Measurements from ENCODE around the gene BORCS8.
A peak's percentile ranks its signal among the peaks of the same experiment; 100 is the strongest.
"Not testable (repeated sequence)": the region's sequence is repeated elsewhere in the genome, so short reads cannot be mapped to it uniquely, and the experiment has no call there.

Gene BORCS8

DNA sequence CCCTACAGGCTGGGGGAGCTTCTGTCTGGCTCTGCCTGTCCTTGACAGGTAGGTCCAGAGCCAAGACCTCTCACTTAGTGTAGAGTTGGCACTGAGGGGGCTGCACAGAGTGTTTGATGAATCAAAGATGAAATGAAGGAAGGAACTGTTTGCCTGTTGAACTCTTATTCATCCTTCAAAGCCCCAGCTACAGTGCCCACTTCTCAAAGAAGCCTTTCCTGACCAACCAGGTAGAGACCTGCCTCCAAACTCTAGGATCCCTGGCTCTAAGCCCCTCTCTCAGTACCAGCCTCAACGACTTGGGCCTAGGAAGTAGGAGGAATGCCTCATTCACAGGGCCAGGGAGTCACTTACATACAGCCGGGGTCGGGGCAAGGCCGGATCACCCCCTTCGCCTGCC, 44.6 kb downstream of the BORCS8 start:
- DNase-seq: no peak

DNA sequence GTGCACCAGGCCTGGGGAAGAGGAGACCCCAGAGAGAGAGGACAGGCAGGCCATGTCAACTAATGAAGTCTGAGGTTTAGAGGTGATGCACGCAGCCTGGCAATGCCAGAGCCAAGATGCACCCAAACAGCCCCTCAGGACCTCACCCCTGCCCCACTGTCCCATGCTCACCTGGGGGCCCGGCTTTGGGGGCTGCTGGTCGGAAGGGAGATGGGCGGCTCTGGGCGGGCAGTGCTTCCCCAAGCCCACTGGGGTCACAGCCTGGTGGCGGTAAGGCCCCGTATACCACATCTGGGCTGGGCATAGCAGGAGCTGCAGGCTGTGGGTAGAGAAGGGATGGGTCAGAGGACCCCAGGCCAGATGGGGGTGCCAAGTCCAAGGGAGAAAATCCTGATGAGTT, 45.1 kb downstream of the BORCS8 start:
- DNase-seq: no peak

GRCh38 chr19:19145684-19146608, 46.0 kb downstream of the BORCS8 start:
- DNase-seq: peak; percentile 70 to 88

DNA sequence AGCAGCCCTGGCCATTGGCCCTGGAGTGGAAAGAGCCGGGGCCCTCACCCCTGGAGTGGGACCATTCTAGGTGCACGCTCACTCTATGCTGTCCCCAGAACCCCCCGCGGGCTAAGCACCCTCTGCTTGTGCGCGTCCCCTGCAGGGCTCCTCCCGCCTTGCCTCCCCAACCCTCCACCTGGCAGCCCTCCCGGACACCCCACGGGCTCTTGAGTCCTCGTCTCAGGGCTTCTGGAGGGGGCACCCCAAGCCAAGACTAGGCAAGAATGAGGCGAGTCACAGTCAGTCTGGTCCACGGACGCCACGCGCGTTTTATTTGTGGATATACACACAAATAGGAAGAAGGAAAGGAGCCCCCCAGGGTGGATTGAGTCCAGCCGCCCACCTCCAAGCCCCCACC, 46.7 kb downstream of the BORCS8 start:
- no peak for DNase-seq

DNA sequence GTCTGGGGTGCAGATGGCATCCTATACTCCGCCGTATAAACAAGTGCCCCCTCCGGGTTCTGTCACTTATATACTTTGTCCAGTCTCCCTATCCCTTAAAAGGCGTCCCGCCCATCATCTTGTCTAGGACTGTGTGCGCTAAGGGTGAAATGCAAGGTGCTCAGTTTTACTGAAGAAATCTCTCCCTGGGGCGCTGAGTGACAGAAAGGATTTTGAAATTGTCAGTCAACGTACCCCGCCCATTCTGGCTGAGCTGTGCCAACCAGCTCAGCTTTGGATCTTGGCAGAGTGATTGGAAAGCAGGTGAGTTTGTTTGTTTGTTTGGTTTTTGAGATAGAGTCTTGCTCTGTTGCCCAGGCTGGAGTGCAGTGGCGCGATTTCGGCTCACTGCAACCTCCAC, 49.6 kb downstream of the BORCS8 start:
- no peak for DNase-seq

GRCh38 chr19:19140476-19140875, 51.5 kb downstream of the BORCS8 start:
- no peak for DNase-seq

GRCh38 chr19:19139876-19140229, 52.1 kb downstream of the BORCS8 start:
- DNase-seq: no peak

DNA sequence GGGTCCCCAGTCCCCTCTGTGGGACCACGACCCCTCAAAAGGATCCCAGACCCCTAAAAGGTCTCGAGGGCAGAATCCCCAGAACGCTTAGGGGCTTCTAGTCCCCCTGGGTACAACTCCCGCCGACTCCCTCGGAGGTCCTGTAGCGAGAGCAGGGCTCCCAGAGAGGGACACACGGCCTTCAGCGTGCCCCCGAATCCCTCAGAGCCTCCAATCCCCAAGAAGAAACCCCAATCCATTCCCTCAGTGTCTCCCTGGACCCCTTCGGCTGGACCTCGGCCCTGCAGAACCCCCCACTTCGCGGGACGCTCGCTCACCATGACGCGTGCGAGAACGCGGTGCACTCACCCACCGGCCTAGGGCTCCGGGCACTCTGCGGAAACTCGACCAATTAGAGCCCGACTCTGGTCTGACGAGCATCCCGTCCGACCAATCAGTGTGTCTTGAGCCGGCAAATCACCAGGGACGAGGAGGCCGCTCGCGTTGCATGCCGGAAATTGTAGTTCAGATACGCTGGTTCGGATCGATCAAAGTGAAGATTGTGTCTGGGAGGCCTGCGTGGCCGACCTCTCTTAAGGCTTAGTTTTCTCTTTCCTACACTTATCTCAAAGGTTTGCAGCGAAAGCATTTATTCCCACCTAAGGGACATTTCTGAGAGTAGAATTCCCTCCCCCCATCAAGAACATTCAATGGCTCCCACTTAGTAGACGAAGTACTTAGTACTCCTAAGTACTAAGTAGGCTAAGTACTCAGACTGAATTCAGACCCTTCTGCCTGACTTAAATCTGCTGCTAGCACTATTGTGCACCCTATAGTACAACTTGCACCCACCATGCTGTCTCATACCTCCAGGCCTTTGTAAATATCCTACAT, 53.6 kb downstream of the BORCS8 start, which contains the start of gene TMEM161A:
TSS of gene TMEM161A (minus strand) at position 370 of the 873 bp plus-strand sequence. CDS start at position 320, 50 bp downstream.
- peak; percentile 94 to 96 for DNase-seq

DNA sequence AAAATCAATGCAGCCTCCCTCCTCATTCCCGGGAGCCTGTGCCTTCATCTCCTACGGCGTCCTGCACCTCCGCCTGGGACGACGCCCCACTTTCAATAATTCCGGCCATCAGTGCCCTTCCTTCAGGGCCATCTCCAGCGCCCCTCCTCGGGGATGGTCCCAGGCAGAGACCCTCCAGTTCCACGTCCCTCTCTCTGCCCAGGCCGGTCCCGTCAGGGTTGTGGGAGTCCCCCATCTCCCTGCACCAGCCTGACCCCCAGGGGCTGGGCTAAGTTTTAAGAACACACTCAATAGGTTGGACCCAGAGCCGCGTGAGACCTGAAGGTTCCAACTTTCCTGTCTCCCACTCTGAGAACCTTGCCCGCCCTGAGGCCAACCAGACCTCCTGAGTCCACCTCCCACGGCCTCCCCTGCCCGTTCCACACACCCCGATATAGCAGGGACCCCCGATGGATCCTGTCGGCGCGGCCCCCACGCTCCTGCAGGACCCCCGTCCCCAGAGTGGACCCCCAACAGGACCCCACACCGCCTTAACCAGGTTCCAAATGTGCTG, 54.3 kb downstream of the BORCS8 start:
- DNase-seq: no peak

GRCh38 chr19:19135713-19136112, 56.2 kb downstream of the BORCS8 start:
- not testable (repeated sequence) for DNase-seq

DNA sequence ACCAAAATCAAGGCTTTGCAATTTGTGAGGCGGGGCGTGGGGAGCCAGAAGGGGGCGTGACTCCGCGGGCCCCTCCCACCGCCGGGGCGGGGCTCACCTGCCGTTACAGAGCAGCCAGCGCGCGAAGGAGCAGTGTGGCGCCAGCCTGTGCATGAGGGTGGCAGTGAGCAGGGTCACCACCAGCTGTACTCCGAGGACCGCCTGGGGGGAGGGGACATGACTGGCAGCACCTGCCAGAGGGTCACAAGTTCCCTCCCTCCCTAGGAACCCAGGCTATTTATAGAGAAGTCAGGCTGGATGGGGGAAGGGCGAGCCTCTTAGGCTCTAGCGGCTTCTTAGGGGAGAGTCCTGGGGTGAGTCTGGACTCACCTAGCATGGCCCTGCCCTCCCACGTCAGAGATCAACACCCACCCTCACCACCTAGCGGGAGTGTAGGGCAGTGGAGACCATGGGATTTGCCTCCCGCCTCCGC, 57.2 kb downstream of the BORCS8 start:
- DNase-seq: peak; percentile 15 to 33

- DNase-seq: no peak
Measured at GRCh38 chr19:19133985-19134384, 58.0 kb downstream of the BORCS8 start.

DNA sequence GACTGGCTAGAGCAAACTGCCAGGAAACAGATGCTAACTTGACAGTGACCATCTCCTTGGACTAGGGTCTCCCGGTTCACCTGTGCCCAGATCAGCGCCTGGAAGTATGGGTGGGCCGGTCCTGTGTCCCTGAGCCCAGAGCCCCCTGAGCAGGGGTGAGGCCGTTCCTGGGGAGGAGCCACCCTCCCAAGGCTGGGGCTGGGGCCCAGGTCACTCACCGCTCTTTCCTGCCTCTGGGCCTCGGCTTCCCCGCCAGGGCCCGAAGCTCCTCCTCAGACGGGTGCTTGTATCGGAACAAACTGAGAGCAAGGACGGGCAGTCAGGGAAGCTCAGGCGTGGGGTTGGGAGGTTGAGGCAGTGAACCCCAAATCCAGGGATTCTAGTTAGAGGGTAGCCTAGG, 59.0 kb downstream of the BORCS8 start:
- DNase-seq: no peak

GRCh38 chr19:19131989-19132388, 60.0 kb downstream of the BORCS8 start:
- no peak for DNase-seq

All from activated CD4-positive, alpha-beta T cell treated with anti-CD3 and anti-CD28 coated beads for 4 hours (primary cell).